GM12892 (cell line): Measurements from ENCODE around the gene IFIT1B.

ENCODE experiments used
- POLR2A ChIP-seq: IDR thresholded peaks from 2 replicates; pipeline ENCODE4 v1.6.1; 2011; ENCODE audit warnings: low read depth, low read length, control low read depth
- POLR2AphosphoS5 ChIP-seq: IDR thresholded peaks from 2 replicates; pipeline ENCODE4 v1.6.1; 2011; ENCODE audit warnings: low read depth, low read length, control low read depth
- TAF1 ChIP-seq: IDR thresholded peaks from 2 replicates; pipeline ENCODE4 v1.6.1; 2011; ENCODE audit warnings: low read depth, mild to moderate bottlenecking, control low read depth, low read length, borderline replicate concordance

DNA sequence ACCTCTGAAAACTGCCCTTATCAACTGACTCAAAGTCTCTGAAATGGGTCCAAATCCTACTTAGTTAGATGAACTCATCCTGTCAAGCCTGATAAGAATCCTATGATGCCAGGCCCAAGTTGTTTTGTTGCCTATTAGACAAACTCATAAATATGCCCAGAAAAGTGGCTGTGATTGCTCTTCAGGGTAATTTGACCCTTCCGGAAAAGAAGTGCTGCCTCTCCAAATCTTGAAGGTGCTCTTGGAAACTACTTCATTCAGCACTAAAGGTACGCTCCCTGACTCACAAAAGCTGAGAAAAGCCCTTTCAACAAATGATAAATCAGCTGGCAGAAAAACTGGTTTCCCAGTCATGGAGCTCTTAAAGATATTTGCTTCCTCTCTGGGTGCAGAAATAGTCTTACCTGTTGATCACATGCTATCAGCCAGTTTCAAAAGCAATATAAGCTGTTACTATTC is 43.2 kb downstream of the IFIT1B start:
- TF ChIP-seq POLR2A = no peak
- no peak for TF ChIP-seq POLR2AphosphoS5
- TF ChIP-seq TAF1 = no peak
